C4-2B (cell line): ENCODE measurements around the gene SLC16A7.

Source experiments
- CTCF ChIP-seq: fragments of 450-650 bp; conservative IDR thresholded peaks from 2 replicates; pipeline ENCODE4 v1.5.1; 2017; ENCODE audit warnings: mild to moderate bottlenecking
- ZFX ChIP-seq: fragments of 450-650 bp; IDR thresholded peaks from 2 replicates; pipeline ENCODE4 v1.6.1; 2017

GRCh38 chr12:59626382-59626781 is 30.6 kb downstream of the SLC16A7 start:
- TF ChIP-seq CTCF, result no peak
- TF ChIP-seq ZFX, result no peak
